AG10803 (cell line): ENCODE data around the gene PTPRM.

Source experiments
- DNase-seq: peaks from one replicate; pipeline ENCODE4 v3.0.0; 2010; ENCODE audit warnings: low read depth
- H3K4me3 ChIP-seq: 2 replicates; pipeline ENCODE4 v1.5.1; 2011; ENCODE audit warnings: mild to moderate bottlenecking, low read length, control low read depth
- TF ChIP-seq, protein P1 (sequence below): conservative IDR thresholded peaks from 2 replicates; pipeline ENCODE4 v1.5.1; 2011; ENCODE audit warnings: mild to moderate bottlenecking, low read length, control low read depth, inconsistent platforms

Gene PTPRM

DNA sequence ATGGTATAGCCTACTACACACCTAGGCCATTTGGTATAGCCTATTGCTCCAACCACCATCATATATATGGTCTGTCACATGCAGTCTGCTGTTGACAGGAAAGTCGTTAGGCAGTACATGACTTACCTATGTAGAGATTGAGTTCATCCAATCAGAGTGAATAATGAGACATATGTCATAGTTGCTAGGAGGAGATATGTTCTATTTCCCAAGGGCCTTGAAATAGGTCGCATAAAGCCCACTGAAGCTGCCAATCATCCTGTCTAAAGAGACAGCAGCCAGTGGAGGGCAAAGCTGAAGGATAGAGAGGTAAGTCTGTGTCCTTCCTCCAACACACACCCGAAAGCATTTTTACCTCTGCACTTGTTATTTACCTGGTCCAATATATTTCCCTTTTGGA, 263.4 kb downstream of the PTPRM start:
- TF ChIP-seq, protein P1, sequence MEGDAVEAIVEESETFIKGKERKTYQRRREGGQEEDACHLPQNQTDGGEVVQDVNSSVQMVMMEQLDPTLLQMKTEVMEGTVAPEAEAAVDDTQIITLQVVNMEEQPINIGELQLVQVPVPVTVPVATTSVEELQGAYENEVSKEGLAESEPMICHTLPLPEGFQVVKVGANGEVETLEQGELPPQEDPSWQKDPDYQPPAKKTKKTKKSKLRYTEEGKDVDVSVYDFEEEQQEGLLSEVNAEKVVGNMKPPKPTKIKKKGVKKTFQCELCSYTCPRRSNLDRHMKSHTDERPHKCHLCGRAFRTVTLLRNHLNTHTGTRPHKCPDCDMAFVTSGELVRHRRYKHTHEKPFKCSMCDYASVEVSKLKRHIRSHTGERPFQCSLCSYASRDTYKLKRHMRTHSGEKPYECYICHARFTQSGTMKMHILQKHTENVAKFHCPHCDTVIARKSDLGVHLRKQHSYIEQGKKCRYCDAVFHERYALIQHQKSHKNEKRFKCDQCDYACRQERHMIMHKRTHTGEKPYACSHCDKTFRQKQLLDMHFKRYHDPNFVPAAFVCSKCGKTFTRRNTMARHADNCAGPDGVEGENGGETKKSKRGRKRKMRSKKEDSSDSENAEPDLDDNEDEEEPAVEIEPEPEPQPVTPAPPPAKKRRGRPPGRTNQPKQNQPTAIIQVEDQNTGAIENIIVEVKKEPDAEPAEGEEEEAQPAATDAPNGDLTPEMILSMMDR: no peak
- no peak overlapping the region for H3K4me3 ChIP-seq
- DNase-seq: no peak

DNA sequence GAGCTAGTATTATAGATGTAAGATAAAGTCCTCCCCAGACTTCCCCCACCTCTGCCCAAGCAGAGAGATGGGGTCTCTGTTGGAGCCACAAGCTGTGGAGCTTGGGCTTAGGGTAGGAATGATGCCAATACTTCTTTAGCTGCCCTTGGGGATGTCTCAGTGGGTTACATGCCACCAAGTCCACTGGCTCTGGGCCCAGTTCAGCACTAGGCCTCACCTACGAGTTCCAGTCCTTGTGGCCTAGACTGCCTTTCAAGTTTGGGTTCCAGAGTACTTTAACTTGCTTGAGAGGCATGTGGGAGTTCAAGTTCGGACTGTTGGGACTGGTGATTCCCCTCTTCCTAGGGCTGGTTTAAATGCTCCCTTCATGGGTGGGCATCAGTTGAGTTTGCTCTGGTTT, 272.4 kb downstream of the PTPRM start:
- no peak for DNase-seq
- no peak overlapping the region for H3K4me3 ChIP-seq
- TF ChIP-seq, protein P1: no peak

DNA sequence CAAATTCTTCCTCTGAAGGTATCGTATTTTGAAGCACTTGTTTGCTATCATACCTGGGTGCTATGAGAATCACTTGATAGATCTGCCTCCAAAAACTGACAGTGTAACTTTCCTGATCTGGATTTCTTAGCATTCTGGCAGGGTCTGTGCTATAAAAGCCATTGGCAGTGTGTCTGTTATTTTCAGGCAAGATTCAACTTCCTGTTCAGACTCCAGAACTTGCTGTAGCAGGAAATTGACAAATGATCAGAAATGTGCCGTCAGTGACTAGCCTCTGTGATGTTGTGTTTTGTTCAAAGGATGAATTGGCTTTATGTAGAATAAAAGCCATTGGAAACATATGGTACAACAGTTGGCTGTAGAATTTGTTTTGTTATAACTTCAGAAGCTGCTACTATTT, 273.3 kb downstream of the PTPRM start:
- H3K4me3 ChIP-seq: no peak overlapping the region
- TF ChIP-seq, protein P1: no peak
- DNase-seq: no peak

DNA sequence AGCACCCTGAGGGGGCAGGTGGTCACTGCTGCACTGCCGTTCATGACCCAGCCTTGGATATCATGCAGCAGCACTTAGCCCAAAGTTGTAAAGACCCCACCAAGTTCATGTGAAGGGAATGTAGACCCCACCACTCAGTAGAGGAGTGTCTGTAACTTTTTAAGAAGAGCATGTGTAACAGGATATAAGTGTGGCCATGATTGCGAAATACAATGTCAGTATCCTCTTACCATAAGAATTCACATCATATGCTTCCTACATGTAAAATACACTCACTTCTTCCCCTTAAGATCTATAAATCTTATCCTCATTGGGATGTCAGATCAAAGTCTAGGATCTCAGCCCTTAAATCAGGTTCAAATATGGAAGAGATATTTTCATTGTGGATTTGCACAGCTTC, 276.9 kb downstream of the PTPRM start:
- DNase-seq: no peak
- TF ChIP-seq, protein P1: no peak
- no peak overlapping the region for H3K4me3 ChIP-seq

DNA sequence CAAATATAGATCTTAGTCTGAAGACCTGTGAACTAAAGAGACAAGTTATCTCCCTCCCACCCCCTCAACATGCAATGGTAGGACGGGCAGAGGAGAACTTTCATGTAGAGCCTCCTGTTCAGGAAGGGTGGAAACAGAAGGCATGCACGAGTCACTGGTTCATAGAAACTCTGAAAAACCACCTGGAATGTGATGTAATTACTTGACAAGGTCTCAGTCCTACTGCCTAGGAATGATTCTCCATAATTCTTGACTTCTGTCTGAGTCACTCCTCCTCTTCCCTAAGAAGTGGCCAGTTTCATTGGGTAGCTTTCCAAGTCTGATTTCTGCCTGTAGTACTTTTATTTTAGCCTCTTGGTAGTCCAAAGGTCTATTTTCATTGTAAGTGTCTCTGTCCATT, 277.3 kb downstream of the PTPRM start:
- H3K4me3 ChIP-seq: no peak overlapping the region
- TF ChIP-seq, protein P1: no peak
- no peak for DNase-seq

DNA sequence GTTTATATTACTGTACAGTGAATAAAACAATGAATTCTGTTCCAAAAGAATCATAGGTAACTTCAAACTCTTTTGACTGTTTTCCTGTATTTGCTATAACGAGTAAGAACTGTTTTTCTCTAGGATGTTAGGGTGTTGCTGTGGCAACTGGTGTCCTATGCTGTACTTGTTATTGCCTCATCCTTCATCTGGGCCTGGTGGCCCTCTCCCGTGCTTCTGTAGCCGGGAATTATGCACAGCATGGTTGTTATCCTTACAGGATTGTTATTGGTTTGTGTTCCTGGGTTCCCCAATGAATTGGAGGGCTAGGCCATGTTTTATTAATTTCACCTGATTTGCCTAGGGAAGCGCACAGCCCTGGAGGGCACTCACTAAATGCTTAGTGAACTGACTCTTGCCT, 279.2 kb downstream of the PTPRM start:
- DNase-seq: no peak
- TF ChIP-seq, protein P1: no peak
- H3K4me3 ChIP-seq: no peak overlapping the region

DNA sequence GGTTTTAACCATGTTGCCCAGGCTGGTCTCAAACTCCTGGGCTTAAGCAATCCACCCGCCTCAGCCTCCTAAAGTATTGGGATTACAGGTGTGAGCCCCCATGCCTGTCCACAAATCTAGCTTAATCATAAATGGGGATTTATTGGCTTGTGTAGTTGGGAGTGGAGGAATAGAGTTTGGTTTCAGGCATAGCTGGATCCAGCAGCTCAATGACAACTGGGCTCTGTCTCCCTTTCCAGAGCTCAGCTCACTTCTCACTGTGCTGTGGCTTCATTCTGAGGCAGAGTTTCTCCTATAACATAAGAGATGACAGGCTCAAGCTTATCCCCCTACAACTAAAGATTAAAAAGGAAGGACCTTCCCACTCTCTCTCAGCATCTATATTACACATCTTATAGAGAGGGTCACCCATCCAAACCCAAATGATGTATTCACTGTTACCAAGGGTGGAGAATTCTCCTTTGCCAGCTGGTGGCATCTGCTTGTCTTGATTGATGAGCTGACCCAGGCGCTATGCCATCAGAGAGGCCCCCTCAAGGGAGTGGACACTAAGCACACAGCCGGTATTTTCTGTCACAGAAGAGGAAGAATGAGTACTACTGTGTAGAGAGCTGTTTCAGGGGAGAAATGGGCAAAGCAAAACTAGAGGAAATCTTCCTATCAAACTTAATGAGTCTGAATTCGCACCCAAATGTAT, 280.4 kb downstream of the PTPRM start:
- no peak overlapping the region for H3K4me3 ChIP-seq
- TF ChIP-seq, protein P1: no peak
- no peak for DNase-seq
